HG02852 (cell line): ENCODE measurements around the gene ABCC5.
"Not testable (repeated sequence)": the region's sequence is repeated elsewhere in the genome, so short reads cannot be mapped to it uniquely, and the experiment has no call there.

Source experiments
- ATAC-seq: cut with Tn5 transposase; IDR thresholded peaks from one replicate; pipeline ENCODE4 v1.9.1; 2021; ENCODE audit warnings: mild to moderate bottlenecking, moderate library complexity; ENCODE audit not compliant: unreplicated experiment

ABCC5 gene

DNA sequence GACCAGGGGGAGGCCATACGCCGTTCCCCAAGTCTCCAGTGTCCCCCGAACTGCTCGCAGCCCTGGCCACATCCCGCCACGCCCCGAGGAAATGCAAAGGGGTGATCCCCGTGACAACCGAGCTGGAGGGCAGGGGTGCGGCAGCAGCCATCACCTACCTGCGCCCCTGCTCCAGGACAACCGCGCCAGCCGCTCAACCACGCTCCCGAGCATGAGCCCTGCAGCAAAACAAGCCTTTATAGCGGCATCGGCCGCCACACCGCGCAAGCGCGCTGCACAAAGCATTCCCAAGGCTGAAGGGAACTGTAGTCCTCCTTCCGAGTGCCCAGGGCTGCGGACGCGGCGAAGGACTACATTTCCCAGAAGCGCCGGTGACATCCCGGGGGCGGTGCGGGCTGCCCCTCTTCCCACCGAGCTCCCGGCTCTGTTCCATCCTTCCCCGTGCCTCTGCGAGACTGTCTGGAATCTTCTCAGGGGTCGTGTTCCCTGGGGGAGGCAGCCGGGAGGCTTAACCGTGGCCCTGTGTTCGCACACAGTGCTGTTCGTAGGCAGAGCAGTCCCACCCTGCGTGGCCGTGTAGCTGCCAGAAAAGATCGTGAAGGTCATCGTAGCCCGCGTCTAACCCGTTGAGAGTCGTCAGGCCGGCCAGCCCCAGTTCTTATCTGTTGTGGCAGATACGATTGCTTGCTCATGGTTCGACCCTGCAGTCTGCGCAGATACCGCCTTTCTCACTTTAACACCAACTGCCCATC, at the start of gene ABCC5:
ABCC5 (minus strand) TSS at position 213 of the 752 bp plus-strand sequence. CDS start 3,492 bp downstream, outside the sequence.
- ATAC-seq, result peak; percentile 98

DNA sequence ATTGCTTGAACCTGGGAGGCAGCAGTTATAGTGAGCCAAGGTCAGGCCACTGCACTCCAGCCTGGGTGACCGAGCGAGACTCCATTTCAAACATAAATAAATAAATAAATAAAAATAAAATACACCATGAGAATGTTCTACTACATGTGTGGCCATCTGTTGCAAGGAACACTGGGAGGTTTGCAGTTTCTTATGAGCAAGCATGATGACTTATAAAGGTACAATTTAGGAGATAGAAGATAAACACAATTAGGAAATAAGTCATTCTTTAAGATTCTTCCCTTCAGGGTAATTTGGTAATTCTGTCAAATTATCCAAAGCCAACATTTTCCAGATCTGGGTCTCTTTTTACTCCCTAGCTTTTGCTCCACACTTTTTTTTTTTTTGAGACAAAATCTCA, 48.5 kb upstream of the ABCC5 start:
- ATAC-seq, result no peak

DNA sequence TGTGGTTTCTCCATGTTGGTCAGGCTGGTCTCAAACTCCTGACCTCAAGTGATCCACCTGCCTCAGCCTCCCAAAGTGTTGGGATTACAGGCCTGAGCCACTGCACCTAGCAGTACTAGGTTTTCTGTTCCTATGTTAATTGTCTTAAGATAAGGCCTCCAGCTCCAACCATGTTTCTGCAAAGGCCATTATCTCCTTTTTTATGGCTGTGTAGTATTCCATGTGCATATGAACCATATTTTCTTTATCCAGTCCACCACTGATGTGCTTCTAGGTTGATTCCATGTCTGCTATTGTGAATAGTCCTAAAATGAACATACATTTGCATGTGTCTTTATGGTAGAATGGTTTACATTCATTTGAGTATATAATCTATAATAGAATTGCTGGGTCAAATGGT, 45.0 kb upstream of the ABCC5 start:
- no peak for ATAC-seq

DNA sequence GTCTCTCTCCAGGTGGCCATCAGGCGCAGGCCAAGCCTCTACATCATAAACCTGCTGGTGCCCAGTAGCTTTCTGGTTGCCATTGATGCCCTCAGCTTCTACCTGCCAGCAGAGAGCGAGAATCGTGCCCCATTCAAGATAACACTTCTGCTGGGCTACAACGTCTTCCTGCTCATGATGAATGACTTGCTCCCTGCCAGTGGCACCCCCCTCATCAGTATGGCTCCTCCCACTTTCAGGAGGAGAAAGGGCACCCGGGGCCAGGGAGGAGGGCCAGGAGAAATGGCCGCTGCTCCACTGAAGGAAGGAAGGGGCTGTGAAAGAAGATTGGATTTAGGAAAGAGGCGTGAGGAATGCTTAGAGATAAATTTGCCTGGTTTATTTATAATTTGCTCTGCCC, 41.7 kb upstream of the ABCC5 start:
- ATAC-seq, result no peak

DNA sequence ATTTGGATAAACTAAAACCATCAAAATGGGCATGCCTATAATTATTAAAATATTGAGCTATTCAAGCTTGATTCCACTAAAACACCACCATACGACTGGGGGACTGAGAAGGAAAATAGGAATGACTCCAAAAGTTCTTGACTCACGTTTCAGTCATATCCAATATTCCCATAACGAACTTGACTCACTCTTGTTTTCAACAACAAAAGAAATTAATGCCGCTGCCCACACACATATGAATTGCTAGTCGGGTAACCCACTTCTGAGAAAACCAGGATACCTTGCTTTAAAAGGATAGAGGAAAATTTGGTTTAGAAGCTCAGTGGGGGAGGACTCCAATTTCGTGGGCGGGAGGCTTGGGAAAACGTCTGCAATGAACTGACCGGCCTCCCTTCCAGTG, 40.3 kb upstream of the ABCC5 start:
- ATAC-seq, result no peak

DNA sequence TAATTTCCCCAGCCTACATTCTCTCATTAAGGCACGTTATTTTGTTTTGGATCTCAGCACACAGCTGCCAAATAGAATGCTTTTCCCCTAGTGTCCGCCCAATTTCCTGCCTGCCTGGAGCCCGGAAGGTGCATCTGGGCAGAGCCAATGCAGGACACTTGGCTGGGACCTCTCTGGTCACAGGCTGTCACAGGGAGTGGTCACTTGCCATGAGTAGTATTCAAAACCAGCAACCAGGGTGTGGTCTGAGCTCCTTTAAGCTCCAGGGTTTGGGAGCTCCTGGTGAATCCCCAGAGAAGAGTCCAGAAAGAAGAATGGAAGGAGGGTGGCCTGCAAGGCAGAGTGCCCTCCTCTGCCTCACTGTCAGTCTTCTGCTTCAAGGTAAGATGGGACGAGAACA, 35.1 kb upstream of the ABCC5 start, which contains the start of gene HTR3C:
HTR3C (plus strand) TSS at position 281 of the 400 bp plus-strand sequence; CDS start at position 315, 34 bp downstream.
- no peak for ATAC-seq

DNA sequence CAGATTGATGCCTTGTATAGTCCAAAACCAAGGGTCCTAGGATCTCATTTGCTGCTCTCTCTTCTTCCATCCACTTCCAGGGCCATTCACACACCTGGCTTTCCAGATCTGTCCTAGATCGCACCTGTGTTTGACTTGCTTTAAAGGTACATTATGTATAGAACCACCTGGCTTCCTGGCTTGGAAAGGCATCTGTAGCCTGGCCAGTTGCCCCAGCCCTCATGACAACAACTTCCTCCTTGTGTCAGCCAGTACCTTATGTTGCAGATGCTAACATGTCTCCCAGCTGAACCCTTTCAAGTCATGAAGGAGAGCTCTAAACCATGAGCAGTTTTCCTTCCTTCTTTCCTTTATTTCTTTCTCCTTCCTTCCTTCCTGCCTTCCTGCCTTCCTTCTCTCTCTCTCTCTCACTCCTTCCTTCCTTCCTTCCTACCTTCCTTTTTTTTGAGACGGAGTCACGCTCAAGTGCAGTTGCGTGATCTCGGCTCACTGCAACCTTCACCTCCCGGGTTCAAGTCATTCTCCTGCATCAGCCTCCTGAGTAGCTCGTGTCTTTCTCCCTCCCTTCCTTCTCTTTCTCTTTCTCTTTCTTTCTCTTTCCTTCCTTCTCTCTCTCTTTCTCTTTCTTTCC, 32.6 kb upstream of the ABCC5 start:
- ATAC-seq, result no peak

DNA sequence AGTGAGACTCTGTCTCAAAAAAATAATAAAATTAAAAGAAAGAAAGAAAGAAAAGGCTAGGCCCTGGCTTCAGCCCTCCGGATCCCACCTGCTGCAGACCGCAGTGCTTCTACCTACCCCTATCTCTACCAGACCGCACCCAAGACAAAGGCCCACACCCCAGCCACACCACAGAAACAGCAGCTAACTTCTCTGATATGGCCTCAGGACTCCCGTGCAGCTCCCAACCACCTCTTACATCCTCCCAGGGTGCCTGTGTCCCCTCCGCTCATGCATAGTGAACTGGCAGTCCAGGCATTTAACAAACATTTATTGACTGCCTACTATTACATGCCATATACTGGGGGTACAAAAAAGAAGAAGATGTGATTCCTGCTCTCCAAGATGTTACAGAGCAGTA, 28.3 kb upstream of the ABCC5 start:
- ATAC-seq, result no peak

DNA sequence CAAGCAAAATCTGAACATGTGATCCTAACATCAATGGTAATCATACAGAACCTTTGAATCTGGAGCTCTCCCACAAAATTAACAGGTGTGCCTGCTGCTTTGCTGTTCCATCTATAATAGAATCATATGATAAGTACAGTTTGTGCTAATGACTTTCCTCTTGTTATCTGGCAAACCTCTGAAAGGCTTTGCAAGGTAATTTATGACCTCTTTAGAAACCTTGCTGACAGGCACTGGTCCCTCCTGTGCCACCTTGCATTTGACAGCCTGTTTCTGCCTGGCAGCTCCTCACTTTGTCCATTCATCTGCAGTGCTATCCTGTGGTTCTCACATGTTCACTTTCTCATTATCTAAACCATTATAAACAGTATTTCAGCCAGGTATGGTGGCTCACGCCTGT, 24.9 kb upstream of the ABCC5 start:
- ATAC-seq, result no peak

DNA sequence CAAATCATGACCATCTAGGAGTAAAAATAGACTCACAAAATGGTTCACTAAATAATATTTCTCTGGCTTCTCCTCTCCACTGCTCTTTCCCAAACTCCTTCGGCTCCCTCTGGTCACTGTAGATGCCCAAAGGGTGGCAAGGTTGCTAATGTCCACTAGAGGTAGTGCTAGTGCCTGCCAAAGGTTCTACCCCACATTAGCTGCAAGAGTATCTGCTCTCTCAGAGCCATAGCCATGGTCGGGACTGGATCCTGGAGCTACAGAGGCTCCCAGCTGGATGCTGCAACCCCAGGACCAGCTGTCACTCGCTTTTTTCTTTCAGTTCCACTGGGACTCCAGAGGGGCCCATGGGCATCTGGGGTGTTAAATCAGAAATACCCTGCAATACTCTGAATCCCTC, 22.3 kb upstream of the ABCC5 start:
- no peak for ATAC-seq

DNA sequence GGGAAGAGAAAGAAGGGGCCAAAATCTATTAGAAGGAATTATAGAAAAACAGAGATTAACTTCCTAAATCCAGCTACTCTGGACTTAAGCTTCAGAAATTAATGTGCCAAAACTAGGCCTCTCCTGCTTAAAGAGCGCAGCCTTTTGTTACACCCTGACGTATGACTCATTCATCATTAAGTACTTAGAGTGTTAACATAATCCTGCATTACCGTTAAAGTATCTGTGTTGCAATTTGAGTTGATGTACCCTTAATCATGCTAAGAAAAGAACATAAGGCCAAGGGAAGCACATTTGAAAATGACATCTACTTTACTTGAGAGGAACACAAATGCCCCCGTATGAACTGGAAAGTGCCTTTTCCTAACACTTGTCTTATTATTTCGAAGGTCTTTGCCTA, 21.7 kb upstream of the ABCC5 start:
- ATAC-seq, result no peak

DNA sequence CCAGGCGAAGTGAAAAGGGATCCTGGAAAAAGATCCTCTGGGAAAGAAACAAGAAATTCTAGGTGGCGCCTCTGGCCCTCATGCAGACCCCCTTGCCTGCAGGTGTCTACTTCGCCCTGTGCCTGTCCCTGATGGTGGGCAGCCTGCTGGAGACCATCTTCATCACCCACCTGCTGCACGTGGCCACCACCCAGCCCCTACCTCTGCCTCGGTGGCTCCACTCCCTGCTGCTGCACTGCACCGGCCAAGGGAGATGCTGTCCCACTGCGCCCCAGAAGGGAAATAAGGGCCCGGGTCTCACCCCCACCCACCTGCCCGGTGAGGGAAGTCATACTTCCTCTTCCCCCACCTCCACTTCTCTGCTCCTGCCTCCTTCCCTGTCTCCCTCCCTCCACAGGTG, 20.6 kb upstream of the ABCC5 start:
- not testable (repeated sequence) for ATAC-seq

DNA sequence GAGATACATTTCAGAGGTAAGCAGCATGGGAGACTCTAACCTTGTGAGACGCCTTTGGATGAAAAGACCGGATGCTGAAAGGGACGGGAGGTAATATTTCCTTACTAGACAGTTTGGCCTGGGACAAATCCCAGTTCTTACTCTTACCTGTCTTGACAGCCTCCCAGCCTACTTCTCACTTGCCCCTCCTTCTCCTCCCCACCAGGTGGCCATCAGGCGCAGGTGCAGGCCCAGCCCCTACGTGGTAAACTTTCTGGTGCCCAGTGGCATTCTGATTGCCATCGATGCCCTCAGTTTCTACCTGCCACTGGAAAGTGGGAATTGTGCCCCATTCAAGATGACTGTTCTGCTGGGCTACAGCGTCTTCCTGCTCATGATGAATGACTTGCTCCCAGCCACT, 20.1 kb upstream of the ABCC5 start:
- no peak for ATAC-seq

DNA sequence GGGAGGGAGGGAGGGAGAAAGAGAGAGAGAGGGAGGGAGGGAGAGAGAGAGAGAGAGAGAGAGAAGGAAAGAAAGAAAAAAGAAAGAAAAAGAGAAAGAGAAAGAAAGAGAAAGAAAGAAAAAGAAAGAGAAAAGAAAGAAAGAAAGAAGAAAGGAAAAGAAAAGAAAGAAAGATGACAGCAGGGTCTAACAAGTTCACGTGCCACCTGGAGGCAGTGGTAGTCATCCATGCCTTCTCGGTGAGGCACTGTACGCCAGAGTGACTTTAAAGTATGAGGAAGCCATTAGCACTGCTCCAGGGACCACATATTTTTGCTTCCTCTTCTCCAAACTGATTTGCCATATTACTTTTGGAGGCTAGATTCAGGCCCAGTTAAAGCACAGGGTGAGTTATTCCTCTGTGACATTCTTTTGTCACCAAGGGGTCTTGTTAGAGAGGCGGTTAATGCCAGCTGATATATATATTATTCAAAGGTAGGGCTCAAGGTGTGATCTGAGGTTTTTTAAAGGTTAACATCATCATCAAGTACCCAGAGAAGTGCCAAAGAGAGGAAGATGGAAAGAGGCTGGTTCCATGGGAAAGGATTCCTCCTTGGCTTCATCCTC, 13.6 kb upstream of the ABCC5 start, which contains the start of gene HTR3D:
HTR3D (plus strand) TSS at position 556 of the 606 bp plus-strand sequence; CDS start at position 556, 0 bp downstream.
- ATAC-seq, result no peak

DNA sequence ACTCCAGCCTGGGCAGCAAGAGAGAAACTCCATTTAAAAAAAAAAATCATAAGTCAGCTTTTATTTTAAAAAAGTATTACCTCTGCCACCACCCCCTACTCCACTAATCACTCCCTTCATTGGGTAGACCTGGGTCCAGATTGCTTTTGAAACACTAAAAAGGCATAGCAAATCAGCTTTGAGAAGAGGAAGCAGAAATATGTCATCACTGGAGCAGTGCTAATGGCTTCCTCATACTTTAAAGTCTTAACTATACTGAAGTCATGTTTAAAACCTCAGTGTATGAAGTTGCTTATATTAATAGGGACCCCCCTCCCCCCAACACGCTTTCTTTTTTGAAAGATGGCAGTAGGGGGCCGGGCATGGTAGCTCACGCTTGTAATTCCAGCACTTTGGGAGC, 12.9 kb upstream of the ABCC5 start:
- no peak for ATAC-seq

DNA sequence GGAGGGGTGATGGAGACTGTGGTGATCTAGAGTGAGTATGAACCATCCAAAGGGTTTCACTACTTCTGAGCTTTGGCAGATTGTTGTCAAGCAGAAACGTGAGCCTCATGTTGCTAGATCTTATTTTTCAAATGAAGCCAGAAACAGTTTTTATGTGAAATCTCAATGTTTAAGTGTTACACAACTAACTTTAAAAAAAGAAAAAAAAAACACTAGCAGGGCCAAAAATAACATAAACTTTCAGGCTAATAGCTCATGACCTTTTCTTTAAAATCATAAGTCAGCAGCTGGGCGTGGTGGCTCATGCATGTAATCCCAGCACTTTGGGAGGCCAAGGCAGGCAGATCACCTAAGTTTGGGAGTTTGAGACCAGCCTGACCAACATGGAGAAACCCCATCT, 11.8 kb upstream of the ABCC5 start:
- no peak for ATAC-seq

DNA sequence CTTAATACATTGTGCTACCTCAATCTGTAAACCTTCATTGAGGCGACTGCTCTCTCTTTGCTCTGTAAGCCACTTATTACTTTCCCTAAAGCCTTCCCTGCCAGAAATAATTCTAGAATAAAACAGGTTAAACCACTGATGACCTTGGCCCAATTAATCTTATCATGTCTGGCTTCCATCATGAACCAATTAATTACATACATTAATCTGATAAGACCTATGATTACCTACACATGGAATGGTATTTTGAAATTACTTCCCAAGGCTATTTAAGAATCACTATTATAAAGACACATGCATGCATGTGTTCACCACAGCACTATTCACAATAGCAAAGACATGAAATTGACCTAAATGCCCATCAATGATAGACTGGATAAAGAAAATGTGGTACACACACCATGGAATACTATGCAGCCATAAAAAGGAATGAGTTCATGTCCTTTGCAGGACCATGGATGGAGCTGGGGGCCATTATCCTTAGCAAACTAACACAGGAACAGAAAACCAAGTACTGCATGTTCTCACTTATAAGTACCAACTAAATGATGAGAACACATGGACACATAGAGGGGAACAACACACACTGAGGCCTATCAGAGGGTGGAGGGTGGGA, 10.7 kb upstream of the ABCC5 start:
- ATAC-seq, result not testable (repeated sequence)

DNA sequence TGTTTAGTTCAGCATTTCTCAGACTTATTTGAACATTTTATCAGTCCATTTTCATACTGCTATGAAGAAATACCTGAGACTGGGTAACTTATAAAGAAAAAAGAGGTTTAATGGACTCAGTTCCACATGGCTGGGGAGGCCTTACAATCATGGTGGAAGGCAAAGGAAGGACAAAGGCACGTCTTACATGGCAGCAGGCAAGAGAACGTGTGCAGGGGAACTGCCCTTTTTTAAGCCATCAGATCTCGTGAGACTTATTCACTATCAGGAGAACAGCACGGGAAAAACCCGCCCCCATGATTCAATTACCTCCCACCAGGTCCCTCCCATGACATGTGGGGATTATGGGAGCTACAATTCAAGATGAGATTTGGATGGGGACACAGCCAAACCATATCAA, 7.6 kb upstream of the ABCC5 start:
- not testable (repeated sequence) for ATAC-seq

DNA sequence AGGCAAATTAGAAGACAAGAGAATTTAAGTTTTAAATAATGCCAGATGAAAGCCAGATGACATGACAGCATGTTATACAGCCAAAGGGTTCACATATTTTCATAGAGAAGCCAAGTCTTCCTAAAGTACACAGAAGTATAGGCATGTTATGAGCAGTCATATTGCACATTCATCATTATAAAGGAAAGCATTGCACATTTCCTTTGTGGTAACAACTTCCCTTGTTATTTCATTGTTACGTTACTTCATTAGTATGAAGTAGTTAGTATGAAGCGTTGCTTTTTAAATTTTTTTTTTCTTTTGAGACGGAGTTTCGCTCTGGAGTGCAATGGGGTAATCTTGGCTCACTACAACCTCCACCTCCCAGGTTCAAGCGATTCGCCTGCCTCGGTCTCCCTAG, 4.6 kb upstream of the ABCC5 start:
- no peak for ATAC-seq

DNA sequence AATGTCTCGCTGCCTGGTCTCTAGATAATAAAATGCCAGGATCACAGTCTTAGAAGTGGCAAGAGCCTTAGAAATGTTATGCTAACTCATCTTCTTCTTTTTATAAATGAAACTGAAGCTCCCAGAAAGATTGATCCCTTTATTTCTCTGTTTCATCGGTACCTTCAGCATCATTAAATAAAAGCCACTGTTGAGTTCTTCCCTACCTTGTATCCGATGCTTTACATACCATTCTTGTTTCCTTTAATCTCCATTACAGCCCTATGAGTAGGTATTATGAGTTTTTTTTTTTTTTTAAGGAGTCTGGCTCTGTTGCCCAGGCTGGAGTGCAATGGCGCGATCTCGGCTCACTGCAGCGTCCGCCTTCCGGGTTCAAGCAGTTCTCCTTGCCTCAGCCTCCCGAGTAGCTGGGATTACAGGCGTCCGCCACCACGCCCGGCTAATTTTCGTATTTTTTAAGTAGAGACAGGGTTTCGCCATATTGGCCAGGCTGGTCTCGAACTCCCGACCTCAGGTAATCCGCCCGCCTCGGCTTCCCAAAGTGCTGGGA, 815 bp upstream of the ABCC5 start:
- ATAC-seq, result no peak
